K562 (cell line): ENCODE measurements around the gene PTPRM.

Experiments used
- E2F6 ChIP-seq, 2 experiments: IDR thresholded peaks; 2 replicates each; pipeline ENCODE4 v1.6.1; 2011; ENCODE audit warnings: borderline replicate concordance in 1 of 2, control low read depth in 1 of 2, low read depth in 1 of 2, low read length in 1 of 2, mild to moderate bottlenecking in 1 of 2, mixed read lengths in 1 of 2, moderate library complexity in 1 of 2; ENCODE audit not compliant: insufficient read depth in 1 of 2, insufficient read length in 1 of 2, poor library complexity in 1 of 2, severe bottlenecking in 1 of 2; ENCODE audit errors: extremely low read depth in 1 of 2
- FOXM1 ChIP-seq, 2 experiments: fragments of 450-650 bp in 1 of 2; sonication (generic) in 1 of 2; formaldehyde crosslinking in 1 of 2; IDR thresholded peaks; 2 replicates each; pipeline versions ENCODE4 v1.6.1 to v1.9.0; 2017 to 2022; ENCODE audit warnings: low read depth in 2 of 2, mild to moderate bottlenecking in 2 of 2, missing genetic modification reagents in 1 of 2, moderate library complexity in 1 of 2
- JUNB ChIP-seq: fragments of 450-650 bp; formaldehyde crosslinking; conservative IDR thresholded peaks from 2 replicates; pipeline ENCODE4 v1.4.0; 2020; ENCODE audit warnings: mild to moderate bottlenecking
- NBN ChIP-seq: fragments of 450-650 bp; IDR thresholded peaks from 2 replicates; pipeline ENCODE4 v1.6.1; 2016; ENCODE audit warnings: low read depth, mild to moderate bottlenecking
- PHF21A ChIP-seq: fragments of 450-650 bp; IDR thresholded peaks from 2 replicates; pipeline ENCODE4 v1.6.1; 2017; ENCODE audit warnings: low read depth, borderline replicate concordance
- RB1 ChIP-seq: fragments of 450-650 bp; IDR thresholded peaks from 2 replicates; pipeline ENCODE4 v1.6.1; 2017; ENCODE audit warnings: low read depth, mild to moderate bottlenecking
- STAG1 ChIP-seq: sonication (generic); formaldehyde crosslinking; IDR thresholded peaks from 2 replicates; pipeline ENCODE4 v1.5.0; 2020; ENCODE audit warnings: missing genetic modification reagents, borderline replicate concordance
- TF ChIP-seq, protein P1 (sequence below): fragments of 450-650 bp; formaldehyde crosslinking; IDR thresholded peaks from 2 replicates; pipeline ENCODE4 v1.4.0; 2020; ENCODE audit warnings: mild to moderate bottlenecking, mixed read lengths
- TF ChIP-seq, protein P2 (sequence below), 3 experiments: IDR thresholded peaks in 2 of 3; conservative IDR thresholded peaks in 1 of 3; 2 replicates each; pipeline ENCODE4 v1.5.1; 2011 to 2012; ENCODE audit warnings: low read length in 3 of 3, mild to moderate bottlenecking in 3 of 3, control low read depth in 2 of 3, improper control_type of control experiment in 1 of 3, inconsistent platforms in 1 of 3, low read depth in 1 of 3, mixed read lengths in 1 of 3, moderate library complexity in 1 of 3; ENCODE audit not compliant: insufficient read depth in 2 of 3

- no peak for TF ChIP-seq RB1
- TF ChIP-seq, protein P1, sequence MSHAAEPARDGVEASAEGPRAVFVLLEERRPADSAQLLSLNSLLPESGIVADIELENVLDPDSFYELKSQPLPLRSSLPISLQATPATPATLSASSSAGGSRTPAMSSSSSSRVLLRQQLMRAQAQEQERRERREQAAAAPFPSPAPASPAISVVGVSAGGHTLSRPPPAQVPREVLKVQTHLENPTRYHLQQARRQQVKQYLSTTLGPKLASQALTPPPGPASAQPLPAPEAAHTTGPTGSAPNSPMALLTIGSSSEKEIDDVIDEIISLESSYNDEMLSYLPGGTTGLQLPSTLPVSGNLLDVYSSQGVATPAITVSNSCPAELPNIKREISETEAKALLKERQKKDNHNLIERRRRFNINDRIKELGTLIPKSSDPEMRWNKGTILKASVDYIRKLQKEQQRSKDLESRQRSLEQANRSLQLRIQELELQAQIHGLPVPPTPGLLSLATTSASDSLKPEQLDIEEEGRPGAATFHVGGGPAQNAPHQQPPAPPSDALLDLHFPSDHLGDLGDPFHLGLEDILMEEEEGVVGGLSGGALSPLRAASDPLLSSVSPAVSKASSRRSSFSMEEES (CRISPR knock-in tag), result no peak
- TF ChIP-seq JUNB (CRISPR knock-in tag), result no peak
- no peak for TF ChIP-seq NBN
- no peak for TF ChIP-seq E2F6 (IDR thresholded peaks at IDR 0.05; ENCODE audit: borderline replicate concordance in 1 of 2, extremely low read depth in 1 of 2, insufficient read depth in 1 of 2, insufficient read length in 1 of 2, low read depth in 1 of 2, low read length in 1 of 2, poor library complexity in 1 of 2, severe bottlenecking in 1 of 2)
- TF ChIP-seq, protein P2, sequence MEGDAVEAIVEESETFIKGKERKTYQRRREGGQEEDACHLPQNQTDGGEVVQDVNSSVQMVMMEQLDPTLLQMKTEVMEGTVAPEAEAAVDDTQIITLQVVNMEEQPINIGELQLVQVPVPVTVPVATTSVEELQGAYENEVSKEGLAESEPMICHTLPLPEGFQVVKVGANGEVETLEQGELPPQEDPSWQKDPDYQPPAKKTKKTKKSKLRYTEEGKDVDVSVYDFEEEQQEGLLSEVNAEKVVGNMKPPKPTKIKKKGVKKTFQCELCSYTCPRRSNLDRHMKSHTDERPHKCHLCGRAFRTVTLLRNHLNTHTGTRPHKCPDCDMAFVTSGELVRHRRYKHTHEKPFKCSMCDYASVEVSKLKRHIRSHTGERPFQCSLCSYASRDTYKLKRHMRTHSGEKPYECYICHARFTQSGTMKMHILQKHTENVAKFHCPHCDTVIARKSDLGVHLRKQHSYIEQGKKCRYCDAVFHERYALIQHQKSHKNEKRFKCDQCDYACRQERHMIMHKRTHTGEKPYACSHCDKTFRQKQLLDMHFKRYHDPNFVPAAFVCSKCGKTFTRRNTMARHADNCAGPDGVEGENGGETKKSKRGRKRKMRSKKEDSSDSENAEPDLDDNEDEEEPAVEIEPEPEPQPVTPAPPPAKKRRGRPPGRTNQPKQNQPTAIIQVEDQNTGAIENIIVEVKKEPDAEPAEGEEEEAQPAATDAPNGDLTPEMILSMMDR (IDR thresholded peaks at IDR 0.05 in 2 of 3, conservative IDR thresholded peaks at IDR 0.05 in 1 of 3; ENCODE audit: insufficient read depth in 2 of 3, low read depth in 1 of 3, low read length in 3 of 3), result no peak
- no peak for TF ChIP-seq PHF21A
- no peak for TF ChIP-seq STAG1 (CRISPR knock-in tag)
- no peak for TF ChIP-seq FOXM1 (IDR thresholded peaks at IDR 0.05; ENCODE audit: low read depth)
- no peak for TF ChIP-seq FOXM1 (CRISPR knock-in tag; IDR thresholded peaks at IDR 0.05; ENCODE audit: low read depth)
These were observed 772.1 kb downstream of the PTPRM start for GRCh38 chr18:8339210-8339609.
